ENCODE measurements around the gene KRT1.

Gene KRT1

DNA sequence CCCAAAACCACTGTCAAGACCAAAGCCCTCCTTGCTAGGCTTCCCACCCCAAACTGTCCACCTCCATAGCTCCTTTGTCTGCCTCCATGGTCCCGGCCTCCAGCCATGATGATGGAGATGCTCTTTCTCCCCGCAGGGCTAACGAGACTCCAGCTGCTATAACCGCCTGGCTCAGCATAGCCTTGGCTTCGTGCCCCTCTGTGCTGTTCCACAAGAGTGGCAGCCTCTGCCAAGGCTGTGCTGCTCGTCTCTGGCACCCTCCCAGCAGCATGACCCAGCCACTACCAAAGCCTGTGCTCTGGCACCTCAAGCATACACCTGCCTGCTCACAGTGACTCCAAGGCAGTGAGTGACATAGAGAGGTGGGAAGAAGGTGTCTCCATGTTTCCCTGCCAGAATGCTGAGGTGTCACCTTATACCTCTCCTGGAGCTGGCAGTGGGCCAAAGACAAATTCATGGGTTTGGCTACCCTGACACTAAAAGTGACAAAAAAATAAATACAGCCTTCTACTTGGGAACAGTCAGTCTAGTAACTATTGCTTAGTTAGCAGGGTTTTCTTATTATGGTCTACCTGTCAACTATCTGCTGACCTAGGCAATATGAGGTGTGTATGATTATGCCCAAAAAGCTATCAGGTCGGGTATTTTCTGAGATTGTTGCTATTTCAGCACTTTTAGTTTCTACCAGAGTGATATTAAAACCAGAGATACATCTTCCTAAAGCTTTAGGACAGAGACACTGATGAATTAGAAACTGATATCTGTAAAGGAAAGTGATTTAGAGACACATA is 45.7 kb downstream of the KRT1 start:
- TF ChIP-seq FOXP2 (optimal IDR thresholded peaks at IDR 0.05; ENCODE audit: borderline replicate concordance, extremely low read depth, extremely low read length, insufficient read depth) = no peak
- no peak for TF ChIP-seq POLR2AphosphoS5 (IDR thresholded peaks at IDR 0.05; ENCODE audit: low read depth, low read length)
- TF ChIP-seq TAF1 (IDR thresholded peaks at IDR 0.05; ENCODE audit: borderline replicate concordance, insufficient read depth, low read length) = no peak
- TF ChIP-seq, protein P1, sequence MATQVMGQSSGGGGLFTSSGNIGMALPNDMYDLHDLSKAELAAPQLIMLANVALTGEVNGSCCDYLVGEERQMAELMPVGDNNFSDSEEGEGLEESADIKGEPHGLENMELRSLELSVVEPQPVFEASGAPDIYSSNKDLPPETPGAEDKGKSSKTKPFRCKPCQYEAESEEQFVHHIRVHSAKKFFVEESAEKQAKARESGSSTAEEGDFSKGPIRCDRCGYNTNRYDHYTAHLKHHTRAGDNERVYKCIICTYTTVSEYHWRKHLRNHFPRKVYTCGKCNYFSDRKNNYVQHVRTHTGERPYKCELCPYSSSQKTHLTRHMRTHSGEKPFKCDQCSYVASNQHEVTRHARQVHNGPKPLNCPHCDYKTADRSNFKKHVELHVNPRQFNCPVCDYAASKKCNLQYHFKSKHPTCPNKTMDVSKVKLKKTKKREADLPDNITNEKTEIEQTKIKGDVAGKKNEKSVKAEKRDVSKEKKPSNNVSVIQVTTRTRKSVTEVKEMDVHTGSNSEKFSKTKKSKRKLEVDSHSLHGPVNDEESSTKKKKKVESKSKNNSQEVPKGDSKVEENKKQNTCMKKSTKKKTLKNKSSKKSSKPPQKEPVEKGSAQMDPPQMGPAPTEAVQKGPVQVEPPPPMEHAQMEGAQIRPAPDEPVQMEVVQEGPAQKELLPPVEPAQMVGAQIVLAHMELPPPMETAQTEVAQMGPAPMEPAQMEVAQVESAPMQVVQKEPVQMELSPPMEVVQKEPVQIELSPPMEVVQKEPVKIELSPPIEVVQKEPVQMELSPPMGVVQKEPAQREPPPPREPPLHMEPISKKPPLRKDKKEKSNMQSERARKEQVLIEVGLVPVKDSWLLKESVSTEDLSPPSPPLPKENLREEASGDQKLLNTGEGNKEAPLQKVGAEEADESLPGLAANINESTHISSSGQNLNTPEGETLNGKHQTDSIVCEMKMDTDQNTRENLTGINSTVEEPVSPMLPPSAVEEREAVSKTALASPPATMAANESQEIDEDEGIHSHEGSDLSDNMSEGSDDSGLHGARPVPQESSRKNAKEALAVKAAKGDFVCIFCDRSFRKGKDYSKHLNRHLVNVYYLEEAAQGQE (IDR thresholded peaks at IDR 0.05; ENCODE audit: insufficient read depth in 1 of 2, low read depth in 2 of 2, low read length in 2 of 2) = no peak
- TF ChIP-seq SIN3A (IDR thresholded peaks at IDR 0.05; ENCODE audit: borderline replicate concordance, insufficient read depth, low read length) = no peak

DNA sequence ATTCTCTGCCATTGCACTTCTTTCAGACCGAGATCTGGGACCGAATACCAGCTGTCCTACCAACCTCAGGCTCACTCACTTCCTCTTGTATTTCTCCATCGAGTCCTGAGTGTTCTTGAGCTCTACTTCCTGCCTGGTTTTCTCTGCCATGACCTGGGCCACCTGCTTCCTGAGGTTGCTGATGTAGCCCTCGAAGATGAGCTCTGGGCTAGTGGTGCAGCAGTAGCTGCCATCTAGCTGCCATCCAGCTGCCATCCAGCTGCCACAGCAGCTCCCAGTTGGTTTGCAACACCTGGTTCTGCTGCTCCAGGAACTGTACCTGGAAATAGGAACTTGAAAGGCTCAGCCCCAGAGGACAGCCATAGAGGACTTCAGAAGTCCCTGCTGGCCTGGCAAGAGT is 46.8 kb downstream of the KRT1 start:
- no peak for TF ChIP-seq FOXP2 (optimal IDR thresholded peaks at IDR 0.05; ENCODE audit: borderline replicate concordance, extremely low read depth, extremely low read length, insufficient read depth)
- TF ChIP-seq, protein P1 (IDR thresholded peaks at IDR 0.05; ENCODE audit: insufficient read depth in 1 of 2, low read depth in 2 of 2, low read length in 2 of 2) = no peak
- TF ChIP-seq SIN3A (IDR thresholded peaks at IDR 0.05; ENCODE audit: borderline replicate concordance, insufficient read depth, low read length) = no peak
- TF ChIP-seq TAF1 (IDR thresholded peaks at IDR 0.05; ENCODE audit: borderline replicate concordance, insufficient read depth, low read length) = no peak
- no peak for TF ChIP-seq POLR2AphosphoS5 (IDR thresholded peaks at IDR 0.05; ENCODE audit: low read depth, low read length)

DNA sequence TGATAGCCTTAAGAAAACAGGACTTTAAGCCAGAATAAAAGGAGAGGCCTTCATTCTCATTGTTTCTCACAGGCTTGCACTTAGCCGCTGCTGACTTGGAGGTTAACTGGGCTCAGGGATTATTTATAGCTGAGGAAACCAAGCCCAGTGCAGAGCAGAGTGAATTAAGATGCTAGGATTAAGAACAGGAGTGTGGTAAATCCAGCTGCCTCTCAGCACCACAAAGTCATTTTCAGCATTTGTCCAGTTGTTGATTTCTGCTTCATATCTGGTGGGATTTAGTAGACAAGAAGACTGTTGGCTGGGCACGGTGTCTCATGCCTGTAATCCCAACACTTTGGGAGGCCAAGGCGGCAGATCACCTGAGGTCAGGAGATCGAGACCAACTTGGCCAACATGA is 47.6 kb downstream of the KRT1 start:
- TF ChIP-seq SIN3A (IDR thresholded peaks at IDR 0.05; ENCODE audit: borderline replicate concordance, insufficient read depth, low read length) = no peak
- TF ChIP-seq POLR2AphosphoS5 (IDR thresholded peaks at IDR 0.05; ENCODE audit: low read depth, low read length) = no peak
- no peak for TF ChIP-seq FOXP2 (optimal IDR thresholded peaks at IDR 0.05; ENCODE audit: borderline replicate concordance, extremely low read depth, extremely low read length, insufficient read depth)
- TF ChIP-seq, protein P1 (IDR thresholded peaks at IDR 0.05; ENCODE audit: insufficient read depth in 1 of 2, low read depth in 2 of 2, low read length in 2 of 2) = no peak

DNA sequence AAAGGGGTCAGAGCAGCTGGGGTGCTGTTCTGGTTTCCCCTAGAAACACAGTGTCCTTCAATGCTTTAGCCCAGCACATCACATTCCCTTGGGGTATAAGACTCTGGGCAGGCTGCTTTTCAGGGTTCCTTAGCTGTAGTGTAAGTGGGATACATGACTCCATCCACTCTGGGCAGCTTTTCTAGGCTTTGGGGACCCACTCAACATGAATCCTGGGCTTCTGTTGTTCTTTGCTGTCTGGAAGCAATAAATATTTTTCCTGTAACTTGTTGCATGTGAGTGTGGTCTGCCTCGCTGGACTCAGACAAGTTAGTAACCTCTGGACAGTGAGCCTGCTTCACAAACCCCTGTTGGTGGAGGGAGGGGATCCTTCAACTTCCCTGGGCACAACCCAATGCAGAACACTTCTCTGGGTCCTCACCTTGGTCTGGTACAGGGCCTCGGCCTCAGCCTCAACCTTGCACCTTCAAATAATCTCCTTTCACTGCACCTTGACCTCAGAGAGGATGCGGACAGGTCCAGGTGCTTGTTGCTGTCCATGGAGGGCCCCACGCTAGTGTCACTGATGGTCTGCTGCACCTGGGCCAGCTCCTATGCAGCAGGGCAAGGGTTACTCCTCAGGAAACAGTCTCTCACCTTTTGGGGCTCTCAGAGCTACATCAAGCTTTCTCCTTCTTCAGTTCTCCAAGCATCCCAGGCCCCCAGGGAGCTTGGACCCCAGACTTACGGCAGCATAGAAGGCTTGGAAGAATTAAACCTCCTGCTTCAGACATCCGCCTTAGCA is 48.3 kb downstream of the KRT1 start:
- TF ChIP-seq SIN3A (IDR thresholded peaks at IDR 0.05; ENCODE audit: borderline replicate concordance, insufficient read depth, low read length) (no peak), TAF1 (IDR thresholded peaks at IDR 0.05; ENCODE audit: borderline replicate concordance, insufficient read depth, low read length) (no peak), FOXP2 (optimal IDR thresholded peaks at IDR 0.05; ENCODE audit: borderline replicate concordance, extremely low read depth, extremely low read length, insufficient read depth) (no peak), POLR2AphosphoS5 (IDR thresholded peaks at IDR 0.05; ENCODE audit: low read depth, low read length) (no peak)
- TF ChIP-seq, protein P1 (IDR thresholded peaks at IDR 0.05; ENCODE audit: insufficient read depth in 1 of 2, low read depth in 2 of 2, low read length in 2 of 2) = no peak
